ENCODE data around the gene TCAP. TPM values are rescaled to one million over a fixed set of nuclear protein-coding genes. Genes with fewer than 3 reads are reported as not detected.

The TCAP gene
- total RNA-seq, 1 donor from 2014 or later = 2.3 TPM

GRCh38 chr17:39663688-39664580, 1.2 kb upstream of the TCAP start:
- Mint-ChIP-seq H3K4me3 (ENCODE audit: unreplicated experiment) (no peak overlapping the region), H3K4me1 (ENCODE audit: low read depth, unreplicated experiment) (peaks cover 5% of the 10 kb centered on the region), H3K27ac (ENCODE audit: unreplicated experiment) (no peak overlapping the region), H3K27me3 (ENCODE audit: unreplicated experiment) (peaks cover 5% of the 10 kb centered on the region), H3K9me3 (ENCODE audit: unreplicated experiment) (peaks cover 4% of the 10 kb centered on the region), H3K36me3 (ENCODE audit: unreplicated experiment) (no peaks in the 10 kb centered on the region)
- TF ChIP-seq CTCF (IDR thresholded peaks at IDR 0.05; ENCODE audit: partially characterized antibody, unreplicated experiment) = no peak
- DNase-seq = peak; percentile 65

- DNase-seq = no peak
- H3K27ac Mint-ChIP-seq (ENCODE audit: unreplicated experiment) = no peak overlapping the region
- TF ChIP-seq CTCF (IDR thresholded peaks at IDR 0.05; ENCODE audit: partially characterized antibody, unreplicated experiment) = no peak
- H3K36me3 Mint-ChIP-seq (ENCODE audit: unreplicated experiment) = no peaks in the 10 kb centered on the region
- peaks cover 5% of the 10 kb centered on the region for H3K4me1 Mint-ChIP-seq (ENCODE audit: low read depth, unreplicated experiment)
- no peak overlapping the region for H3K4me3 Mint-ChIP-seq (ENCODE audit: unreplicated experiment)
- peaks cover 6% of the 10 kb centered on the region for H3K27me3 Mint-ChIP-seq (ENCODE audit: unreplicated experiment)
- peaks cover 4% of the 10 kb centered on the region for H3K9me3 Mint-ChIP-seq (ENCODE audit: unreplicated experiment)
Observed at GRCh38 chr17:39665642-39666224, 584 bp downstream of the TCAP start.

GRCh38 chr17:39666231-39666600, 1.1 kb downstream of the TCAP start:
- Mint-ChIP-seq H3K4me3 (ENCODE audit: unreplicated experiment) (no peak overlapping the region), H3K27me3 (ENCODE audit: unreplicated experiment) (peaks cover 8% of the 10 kb centered on the region), H3K27ac (ENCODE audit: unreplicated experiment) (no peak overlapping the region)

GRCh38 chr17:39666601-39667261, 1.6 kb downstream of the TCAP start:
- H3K27ac Mint-ChIP-seq (ENCODE audit: unreplicated experiment) = no peak overlapping the region
- TF ChIP-seq CTCF (IDR thresholded peaks at IDR 0.05; ENCODE audit: partially characterized antibody, unreplicated experiment) = no peak
- DNase-seq = no peak
- H3K4me1 Mint-ChIP-seq (ENCODE audit: low read depth, unreplicated experiment) = peaks cover 4% of the 10 kb centered on the region
- peaks cover 4% of the 10 kb centered on the region for H3K9me3 Mint-ChIP-seq (ENCODE audit: unreplicated experiment)
- H3K4me3 Mint-ChIP-seq (ENCODE audit: unreplicated experiment) = no peak overlapping the region
- peaks cover 8% of the 10 kb centered on the region for H3K27me3 Mint-ChIP-seq (ENCODE audit: unreplicated experiment)
- H3K36me3 Mint-ChIP-seq (ENCODE audit: unreplicated experiment) = no peaks in the 10 kb centered on the region

More at GRCh38 chr17:39666231-39666600, 1.1 kb downstream of the TCAP start:
- peaks cover 4% of the 10 kb centered on the region for H3K9me3 Mint-ChIP-seq (ENCODE audit: unreplicated experiment)
- TF ChIP-seq CTCF (IDR thresholded peaks at IDR 0.05; ENCODE audit: partially characterized antibody, unreplicated experiment) = no peak
- H3K36me3 Mint-ChIP-seq (ENCODE audit: unreplicated experiment) = no peaks in the 10 kb centered on the region
- DNase-seq = no peak
- H3K4me1 Mint-ChIP-seq (ENCODE audit: low read depth, unreplicated experiment) = peaks cover 4% of the 10 kb centered on the region
